PC-9 (cell line): Measurements from ENCODE around the gene SMYD2.

ENCODE experiments used
- CTCF ChIP-seq: fragments of 200-600 bp; sonication (generic); conservative IDR thresholded peaks from 2 replicates; pipeline ENCODE4 v1.6.1; 2017; ENCODE audit warnings: mixed run types, antibody characterized with exemption, mild to moderate bottlenecking, moderate library complexity
- EZH2 ChIP-seq: fragments of 200-600 bp; sonication (generic); IDR thresholded peaks from 2 replicates; pipeline ENCODE4 v1.8.0; 2017; ENCODE audit warnings: antibody characterized with exemption, low read depth

DNA sequence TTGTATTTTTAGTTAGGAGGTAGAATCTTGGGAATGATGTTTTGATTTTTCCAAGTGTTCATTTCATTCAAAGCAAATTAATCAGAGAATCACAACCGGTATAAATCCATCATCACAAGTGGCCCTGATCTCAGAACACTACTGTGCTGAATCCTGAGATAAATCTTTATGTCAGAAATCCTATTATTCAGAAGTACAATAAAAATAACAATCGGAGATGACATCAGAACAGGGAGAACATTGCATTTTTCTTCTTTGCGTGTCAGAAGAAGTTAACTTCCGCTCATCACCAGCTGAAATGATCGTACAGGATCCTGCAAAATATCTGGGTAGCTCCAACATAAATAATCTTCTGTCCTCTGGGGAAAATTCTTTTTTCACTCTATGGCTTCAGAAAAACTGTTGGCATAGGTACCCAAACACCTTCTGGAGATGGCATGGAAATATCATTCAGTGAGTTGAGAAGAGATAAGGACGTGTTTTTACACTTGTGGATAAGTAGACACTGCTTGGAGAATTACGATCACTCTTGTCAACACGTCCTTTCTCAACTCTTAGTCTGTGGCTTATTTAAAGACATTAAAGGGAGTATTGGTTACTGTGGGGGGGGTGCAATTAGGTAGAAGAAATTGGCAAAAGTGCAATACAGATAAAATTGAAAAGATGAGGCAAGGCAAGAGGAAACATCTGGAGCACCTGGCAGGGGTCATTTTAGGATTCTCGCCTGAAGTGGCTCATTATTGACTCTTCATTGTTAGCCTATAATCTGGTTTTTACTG is 46.9 kb upstream of the SMYD2 start:
- TF ChIP-seq CTCF (no peak), EZH2 (no peak)
